Esophagus squamous epithelium (tissue), 4 donors: ENCODE data around the gene EMSY.

Experiments used
- CTCF ChIP-seq, 6 experiments: fragments of 450-650 bp in 4 of 6; fragments of 200-600 bp in 2 of 6; sonication (generic) in 2 of 6; IDR thresholded peaks; one replicate each; pipeline ENCODE4 v1.5.1; 2016 to 2019; ENCODE audit warnings: antibody characterized with exemption in 6 of 6, mild to moderate bottlenecking in 4 of 6, moderate library complexity in 4 of 6
- POLR2A ChIP-seq, 4 donors: fragments of 450-650 bp; IDR thresholded peaks; one replicate each; pipeline ENCODE4 v1.6.1; 2017; ENCODE audit warnings: antibody characterized with exemption in 4 of 4, mild to moderate bottlenecking in 4 of 4, moderate library complexity in 3 of 4

GRCh38 chr11:76424891-76425290 is 19.9 kb upstream of the EMSY start:
- TF ChIP-seq CTCF (IDR thresholded peaks at IDR 0.05) = no peak
- TF ChIP-seq POLR2A (IDR thresholded peaks at IDR 0.05) = no peak
